Middle frontal gyrus (tissue), 1 donor: ENCODE data around the gene ADSL.

ENCODE experiments used
- DNase-seq: peaks from one replicate; pipeline ENCODE4 v3.0.0-alpha.2; 2015; ENCODE audit warnings: low spot score; ENCODE audit errors: extremely low spot score

The ADSL gene

DNA sequence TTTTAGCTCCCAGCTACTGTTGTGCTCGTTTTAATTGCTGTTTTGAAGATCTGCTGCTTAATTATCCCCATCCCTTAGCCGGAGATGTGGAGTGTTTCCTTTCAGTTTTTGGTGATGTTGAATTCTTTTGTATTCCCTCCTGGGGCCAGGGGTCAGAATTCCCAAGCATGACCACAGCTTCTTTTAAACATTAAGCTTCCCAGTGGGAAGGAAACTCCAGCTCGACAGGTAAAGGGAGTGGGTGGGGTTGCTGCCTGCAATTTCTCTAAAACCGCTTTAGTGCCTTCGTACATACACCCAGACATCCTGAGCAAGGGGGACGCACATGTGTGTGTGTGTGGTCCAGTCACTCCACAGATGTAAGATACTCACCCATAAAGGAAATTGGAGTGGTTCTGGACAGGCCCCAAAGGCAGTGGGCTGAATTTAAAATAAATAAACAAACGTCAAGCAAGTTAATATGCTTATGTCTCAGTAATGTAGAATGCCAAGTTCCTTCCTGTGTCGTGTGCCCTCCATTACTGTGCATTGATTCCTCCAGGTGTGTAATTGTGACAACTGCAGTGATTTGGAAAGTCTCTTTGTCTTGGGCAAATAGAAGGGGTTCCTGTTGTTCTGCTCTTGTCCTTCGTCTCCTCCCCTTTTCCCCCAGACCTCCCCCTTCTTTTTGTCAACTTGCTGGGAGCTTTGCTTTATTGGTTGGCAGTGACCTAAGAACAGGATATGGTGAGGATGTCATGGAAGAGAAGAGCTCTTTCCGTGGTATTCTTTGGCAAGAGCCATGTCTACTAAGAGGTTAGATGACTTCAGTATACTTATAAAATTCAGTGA, 19.2 kb upstream of the ADSL start:
- DNase-seq: no peak

DNA sequence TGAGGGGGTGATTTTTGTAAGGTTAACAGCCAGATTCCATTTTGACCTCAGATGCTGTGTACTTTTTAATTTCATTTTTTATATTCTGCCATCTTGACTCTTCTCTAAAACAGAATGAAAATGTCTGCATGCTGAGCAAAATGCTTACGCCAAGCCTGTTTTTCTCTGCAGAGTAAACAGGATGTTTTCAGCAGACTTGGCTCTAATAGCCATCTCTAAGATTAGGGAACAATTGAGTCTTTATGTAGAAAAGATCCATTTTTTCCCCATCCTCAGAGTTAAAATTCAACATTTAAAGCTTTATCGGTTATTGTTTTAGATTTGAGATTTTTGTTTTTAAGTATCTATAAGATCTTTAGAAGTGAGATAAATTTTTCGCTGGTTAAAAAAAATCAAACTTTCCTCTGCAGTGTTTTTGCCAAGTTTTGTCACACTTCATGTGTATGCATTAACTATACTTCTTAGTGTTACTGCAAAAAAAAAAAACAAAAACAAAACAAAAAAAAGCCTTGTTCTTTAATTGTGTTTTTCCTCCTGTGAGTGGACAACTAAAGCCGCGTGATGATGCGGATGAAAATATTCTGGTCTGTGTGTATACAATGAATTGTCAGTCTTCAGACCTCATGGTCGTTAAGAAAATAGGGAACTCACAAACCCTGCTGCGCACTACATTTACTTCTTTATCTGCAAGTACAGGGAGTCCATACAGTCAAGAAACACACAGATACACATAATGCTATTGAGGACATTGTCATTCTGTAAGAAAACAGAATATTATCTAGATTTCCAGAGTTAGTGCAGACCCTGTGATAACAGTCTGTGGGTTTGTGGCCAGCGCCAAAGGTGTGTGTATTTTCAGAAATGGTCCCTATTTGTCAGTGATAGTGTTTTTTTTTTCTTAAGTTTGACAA, 17.5 kb upstream of the ADSL start:
- DNase-seq: no peak

DNA sequence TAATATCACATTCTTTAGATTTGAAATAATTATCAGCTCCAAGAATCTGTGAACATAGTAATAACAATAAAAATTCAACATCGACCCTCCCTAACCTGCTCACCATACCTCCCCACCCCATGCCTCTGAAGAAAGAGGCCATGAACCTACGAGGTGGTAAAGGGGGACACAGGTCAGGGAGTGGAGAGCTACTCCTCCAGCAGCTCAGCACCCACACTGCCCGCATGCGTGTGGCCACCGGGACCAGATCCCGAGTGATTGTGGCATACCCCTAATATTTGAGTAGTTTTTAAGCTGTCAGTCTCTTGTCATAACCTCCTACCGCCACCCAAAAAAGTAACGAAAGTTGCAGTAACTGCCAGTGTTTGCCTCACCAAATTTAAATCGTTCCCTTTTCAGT, 16.8 kb upstream of the ADSL start:
- DNase-seq: no peak

DNA sequence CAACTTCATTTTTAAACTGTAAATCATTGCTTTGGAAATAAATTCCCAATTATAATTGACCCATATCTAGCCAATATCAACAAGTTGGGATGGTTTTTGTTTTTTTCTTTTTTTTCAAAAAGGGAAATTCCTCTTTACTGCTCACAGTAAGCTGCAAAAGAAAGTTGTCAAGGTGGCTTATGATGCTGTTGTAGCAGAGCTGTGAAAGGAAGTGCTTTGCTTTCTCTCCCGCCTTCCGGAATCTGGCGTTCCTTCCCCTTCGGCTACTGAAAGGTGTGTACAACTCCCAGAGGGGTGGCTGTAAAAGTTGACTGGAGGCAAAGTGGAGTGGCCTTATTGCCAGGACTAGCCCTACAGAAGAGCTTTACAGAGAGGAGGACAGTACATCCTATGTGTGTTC, 16.2 kb upstream of the ADSL start:
- no peak for DNase-seq

DNA sequence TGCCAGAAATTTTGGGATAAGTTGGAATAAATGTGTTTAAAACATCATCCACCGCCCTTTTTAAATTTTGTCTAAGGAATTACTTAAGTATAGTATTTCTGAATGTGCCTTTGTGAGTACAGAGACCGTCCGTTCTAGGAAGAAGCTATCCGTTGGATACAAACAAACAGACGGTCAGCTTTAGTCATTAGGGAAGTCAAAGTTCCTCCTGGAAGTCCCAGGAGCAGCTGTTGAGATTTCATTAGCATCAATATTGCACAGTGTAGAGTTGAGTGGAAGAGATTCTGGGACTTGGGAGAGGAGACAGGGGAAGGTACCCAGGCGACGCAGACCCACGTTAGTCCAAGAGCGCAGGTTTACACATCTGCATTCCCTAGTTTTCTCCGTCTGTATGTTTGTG, 15.7 kb upstream of the ADSL start:
- DNase-seq: no peak

DNA sequence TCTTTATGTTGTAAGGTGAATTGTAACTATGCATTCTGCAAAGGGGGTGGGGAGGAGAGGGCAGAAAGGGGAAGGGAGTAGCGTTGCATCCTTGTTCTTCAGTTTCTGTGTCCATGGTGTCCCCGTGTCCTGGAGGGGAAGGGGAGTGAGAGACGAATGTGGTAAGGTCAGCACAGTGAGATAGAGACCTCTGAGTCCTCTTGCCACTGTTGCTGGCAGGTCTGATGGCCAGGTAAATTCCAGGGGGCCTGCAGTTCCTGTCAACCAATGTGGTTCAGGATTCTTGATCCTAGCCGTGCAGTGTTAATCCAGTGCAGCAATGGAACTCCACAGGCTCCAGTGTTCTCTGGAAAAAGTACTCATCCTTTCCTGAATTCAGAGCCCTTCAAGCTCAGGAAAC, 14.6 kb upstream of the ADSL start:
- DNase-seq: no peak

DNA sequence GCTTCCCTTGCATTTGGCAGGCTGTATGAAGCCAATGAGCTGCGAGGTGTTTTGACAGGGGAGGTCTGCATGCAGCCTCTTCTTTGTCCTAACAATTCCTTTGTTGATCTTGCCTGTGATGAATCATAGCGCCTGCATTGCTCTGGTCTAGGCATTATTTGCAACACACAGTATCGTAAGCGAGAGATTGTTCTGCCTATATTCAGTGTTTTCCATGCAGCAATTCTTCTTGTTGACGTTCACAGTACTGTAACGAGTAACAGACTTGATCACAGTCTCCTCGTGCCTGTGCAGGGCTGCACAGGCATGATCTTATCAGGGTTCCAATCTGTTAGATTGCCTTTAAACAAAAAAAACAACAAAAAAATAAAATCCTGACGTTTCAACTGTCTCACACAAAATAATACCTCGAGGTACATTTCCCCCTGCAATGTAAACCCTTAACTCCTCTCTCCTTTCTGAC, 13.9 kb upstream of the ADSL start:
- DNase-seq: no peak

DNA sequence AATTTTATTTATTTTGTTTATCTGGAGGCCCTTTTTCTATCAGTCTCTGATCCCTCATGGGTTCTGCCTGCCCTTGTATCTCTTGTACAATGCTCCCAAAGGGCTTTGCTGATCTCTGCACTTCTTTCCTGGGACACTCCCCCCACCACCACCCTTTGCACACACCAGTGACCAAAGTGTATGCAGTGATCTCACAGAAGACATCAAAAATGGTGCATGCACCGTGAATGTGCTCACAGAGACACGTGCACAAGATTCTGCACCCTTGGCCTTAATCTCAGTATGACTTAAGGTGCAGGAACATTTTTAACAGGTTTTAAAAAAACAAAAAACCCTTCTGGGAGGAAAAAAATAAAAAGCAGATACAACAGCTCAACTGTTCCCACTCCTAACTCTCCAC, 12.2 kb upstream of the ADSL start:
- no peak for DNase-seq

DNA sequence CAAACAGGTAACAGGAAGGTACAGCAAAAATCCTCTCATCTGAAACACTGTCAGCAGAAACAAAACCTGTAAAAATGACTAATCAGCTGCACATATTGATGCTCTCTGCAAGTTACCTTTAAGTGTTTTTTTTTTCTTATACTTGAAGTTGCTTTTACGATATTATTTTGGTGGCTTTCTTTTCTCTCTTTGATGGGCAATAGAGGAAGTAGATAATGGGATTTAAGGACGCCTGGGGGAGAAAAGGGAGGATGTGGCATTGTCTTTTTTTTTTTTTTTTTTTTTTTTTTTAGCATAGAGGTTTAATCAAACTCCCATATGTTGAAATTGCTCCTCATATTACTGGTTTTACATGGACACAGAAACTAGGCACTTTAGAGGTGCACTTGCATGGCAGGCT, 11.4 kb upstream of the ADSL start:
- DNase-seq: no peak

DNA sequence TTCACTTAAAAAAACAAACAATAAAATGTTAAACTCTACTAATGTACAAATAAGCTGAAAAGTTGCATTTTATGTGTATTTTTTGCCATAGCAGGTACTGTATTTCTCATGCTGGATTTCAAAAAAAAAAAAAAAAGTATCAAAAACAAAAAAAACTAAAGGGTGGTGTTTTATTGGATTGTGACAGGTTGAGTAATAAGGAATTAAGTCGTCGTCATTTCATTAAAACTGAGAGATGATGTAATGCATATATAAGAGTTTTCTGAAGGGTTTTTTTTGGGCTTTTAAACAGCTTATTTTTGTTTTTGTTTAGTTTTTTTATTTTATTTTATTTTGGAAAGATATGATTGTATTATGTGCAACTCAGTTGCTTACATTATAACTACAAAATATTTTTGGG, 10.9 kb upstream of the ADSL start:
- no peak for DNase-seq

DNA sequence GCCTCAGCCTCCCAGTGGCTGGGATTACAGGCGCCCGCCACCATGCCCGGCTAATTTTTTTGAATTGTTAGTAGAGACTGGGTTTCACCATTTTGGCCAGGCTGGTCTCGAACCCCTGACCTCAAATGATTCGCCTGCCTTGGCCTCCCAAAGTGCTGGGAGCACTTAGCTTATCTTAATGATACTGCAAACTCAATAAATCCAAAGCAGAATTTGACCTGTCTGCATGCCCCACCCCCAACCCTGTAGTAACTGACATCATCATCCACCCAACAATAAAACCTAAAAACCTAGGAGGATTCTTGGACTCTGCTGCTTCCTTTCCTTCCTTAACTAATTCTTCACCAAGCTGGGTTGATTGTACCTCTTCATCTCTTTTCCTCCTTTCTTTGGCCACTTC, 6.3 kb upstream of the ADSL start:
- no peak for DNase-seq

DNA sequence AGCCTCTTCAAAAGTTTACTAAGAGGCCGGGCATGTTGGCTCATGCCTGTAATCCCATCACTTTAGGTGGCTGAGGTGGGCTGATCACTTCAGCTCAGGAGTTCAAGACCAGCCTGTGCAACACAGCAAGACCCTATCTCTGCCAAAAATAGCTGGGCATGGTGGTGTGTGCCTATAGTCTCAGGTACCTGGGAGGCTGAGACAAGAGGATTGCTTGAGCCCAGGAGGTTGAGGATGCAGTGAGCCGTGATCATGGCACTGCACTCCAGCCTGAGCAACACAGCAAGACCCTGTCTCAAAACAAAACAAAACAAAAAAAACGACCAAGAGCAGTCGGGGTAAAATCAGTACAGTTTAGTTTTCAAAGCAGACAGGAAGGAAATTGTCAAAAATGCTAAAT, 4.7 kb upstream of the ADSL start:
- no peak for DNase-seq

DNA sequence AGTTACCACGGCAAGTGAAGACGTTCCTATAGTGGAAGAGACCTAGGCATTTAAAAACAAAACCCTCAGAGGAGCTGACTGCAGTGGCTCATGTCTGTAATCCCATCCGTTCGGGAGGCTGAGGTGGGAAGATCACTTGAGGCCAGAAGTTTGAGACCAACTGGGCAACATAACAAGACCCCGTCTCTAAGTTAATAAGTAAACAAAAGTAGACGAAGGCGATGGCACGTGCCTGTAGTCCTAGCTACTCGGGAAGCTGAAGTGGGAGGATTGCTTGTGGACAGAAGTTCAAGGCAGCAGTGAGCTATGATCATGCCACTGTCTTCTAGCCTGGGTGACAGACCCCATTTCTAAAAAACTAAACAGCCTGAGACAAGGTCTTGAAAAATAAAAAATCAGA, 3.8 kb upstream of the ADSL start:
- DNase-seq: no peak

DNA sequence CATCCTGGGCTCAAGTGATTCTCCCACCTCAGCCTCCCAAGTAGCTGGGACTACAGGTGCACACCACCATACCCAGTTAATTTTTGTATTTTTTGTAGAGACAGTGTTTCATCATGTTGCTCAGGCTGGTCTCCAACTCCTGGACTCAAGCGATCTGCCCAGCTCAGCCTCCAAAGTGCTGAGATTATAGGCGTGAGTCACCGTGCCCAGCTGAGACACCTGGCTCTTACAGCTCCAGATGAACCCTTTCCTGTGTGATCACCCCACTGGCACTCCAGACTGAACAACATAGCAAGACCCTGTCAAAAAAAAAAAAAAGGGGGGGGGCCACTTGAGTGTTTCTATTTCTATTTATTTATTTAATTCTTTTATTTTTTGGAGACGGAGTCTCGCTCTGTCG, 1.0 kb upstream of the ADSL start:
- DNase-seq: no peak

DNA sequence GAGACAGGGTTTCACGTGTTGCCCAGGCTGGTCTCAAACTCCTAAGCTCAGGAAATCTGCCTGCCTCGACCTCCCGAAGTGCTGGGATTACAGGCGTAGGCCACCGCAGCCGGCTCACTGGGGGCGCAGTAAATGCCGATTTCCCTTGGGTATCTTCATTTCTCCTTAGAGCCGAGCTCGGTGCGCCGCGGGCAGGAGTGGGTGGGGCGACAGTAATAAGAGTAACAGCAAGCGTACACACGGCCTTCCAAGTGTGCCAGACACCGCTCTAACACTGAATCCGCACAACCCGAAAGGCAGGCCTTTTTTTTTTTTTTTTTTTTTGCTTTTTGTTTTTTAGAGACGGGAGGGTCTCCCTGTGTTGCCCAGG, 500 bp upstream of the ADSL start:
- no peak for DNase-seq

DNA sequence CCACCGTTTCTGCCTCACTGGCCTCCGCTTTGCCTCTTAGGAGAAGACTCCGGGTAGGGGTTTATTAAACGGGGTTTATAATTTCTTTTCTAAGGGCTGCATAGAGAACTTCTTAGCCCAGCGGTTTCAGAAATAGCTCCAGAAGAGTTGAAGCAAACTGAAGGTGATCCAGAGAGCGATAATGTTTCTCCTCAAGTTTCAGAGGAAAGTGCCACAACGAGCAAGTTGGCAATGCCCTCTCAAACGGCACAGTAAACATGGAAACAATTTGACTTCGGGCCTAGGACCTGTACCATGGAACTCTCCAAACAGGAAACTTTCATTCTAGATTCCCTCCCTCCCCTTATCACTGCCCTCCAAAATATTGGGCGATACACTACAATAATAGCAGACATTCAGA, 1.0 kb downstream of the ADSL start:
- DNase-seq: no peak

DNA sequence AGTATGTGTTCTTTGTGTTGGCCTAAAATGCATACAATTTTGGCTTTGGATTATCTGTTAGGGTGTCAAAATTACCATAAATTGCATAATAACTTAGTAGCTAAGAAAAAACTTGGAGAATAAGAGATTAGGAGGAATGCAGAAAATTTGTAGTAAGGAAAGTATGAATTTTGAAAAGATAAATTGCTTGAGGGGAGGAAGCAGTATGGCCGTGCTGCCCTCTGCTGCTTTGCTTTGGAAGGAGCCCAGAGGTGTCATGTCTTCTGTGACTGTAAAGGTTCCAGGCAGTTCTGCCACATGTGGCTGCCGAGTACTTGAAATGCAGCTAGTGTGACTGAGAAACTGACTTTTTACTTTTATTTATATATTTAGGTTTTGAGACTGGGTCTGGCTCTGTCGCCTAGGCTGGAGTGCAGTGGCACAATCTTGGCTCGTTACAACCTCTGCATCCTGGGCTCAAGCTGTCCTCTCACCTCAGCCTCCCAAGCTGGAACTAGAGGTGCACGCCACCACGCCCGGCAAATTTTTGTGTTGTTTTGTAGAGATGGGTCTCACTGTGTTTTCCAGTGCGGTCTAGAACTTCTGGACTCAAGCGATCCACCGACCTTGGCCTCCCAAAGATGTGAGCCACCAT, 1.8 kb downstream of the ADSL start:
- DNase-seq: no peak

DNA sequence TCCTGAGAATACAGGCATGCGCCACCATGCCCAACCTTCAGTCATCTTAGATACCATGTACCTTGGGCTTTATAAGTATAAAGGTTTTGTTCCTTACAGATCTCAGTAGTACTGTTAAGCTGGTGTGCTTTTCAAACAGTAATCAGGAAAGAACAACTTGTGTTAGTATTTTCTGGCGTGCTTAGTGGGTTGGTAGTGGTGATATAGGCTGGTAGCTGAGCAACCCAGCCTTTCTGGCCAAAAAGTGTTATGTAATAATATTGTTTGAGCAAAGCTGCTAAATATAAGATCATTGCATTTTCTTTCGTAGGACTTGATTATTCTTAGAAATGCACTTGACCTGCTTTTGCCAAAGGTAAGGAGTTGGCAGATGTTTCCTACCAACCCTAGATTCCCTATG, 6.5 kb downstream of the ADSL start:
- no peak for DNase-seq

DNA sequence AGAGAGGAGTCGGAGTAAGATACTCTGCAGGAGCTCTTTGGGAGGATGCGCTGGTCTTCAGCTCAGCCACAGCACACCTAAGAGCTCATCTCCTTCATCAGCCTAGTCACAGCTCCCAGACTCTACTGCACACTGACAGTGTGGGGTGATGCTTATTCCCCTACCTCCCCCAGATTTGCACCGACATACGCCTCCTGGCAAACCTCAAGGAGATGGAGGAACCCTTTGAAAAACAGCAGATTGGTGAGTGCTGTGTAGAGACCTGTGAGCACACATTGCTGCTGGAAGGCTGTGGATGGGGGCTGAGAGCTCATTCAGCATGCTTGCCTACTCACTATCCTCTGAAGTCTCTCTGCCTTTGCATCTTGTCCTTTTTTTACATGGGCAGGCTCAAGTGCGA, 14.8 kb downstream of the ADSL start:
- DNase-seq: no peak

DNA sequence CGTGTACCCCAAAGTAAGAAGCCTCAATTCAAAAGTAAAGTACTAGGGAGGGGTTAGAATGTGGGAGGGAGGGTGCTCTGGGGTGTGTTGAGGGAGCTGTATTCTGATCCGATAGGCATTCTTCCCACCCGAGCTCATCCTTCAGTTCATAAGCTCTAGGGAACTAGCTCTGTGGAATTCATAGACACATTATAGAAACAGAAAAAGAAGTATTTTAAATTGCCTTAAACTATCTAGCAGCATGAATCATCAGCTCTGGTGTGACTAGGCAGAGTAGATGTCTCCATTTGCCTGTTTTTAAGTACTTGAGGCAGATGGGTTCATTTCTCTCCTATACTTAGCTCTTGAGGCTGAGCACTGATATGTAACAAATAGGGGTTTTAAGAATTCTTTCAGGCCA, 16.8 kb downstream of the ADSL start:
- no peak for DNase-seq

DNA sequence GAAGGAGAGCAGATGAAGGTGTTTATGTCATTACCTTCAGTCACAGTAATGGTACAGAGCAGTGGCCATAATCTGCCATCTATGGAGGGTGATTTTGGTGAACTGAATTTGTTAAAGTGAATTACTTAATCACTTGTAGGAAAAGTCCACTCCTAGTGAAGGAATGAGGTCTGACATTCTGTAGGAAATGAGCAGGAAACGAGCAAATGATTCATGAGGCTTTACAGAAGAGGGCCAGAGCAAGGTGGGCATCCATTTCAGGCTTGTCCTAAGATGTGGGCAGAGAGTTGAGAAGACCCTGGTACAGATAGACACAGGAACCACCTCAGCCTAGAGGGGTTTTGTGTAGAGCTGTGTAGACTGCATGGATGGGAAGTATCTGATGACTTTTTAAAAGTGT, 18.1 kb downstream of the ADSL start:
- no peak for DNase-seq

DNA sequence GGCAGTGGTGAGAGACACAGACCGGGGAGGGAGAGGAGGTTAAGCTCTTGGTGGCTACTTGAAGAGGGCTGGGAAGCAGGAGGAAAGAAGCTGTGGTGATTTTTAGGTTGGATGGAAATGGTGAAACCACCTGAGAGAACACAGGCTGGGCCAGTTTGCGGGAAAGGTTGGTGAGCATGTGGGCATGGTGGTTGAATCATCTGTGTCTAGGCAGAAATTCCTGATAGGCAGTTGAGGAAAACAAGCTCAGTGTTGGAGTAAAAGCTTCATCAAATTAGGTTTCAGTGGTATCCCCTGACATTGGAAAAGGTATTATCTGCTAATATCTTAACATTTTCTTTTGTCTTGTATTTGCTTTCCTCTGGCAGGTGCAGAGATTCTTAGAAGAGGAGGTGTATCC, 19.8 kb downstream of the ADSL start:
- no peak for DNase-seq
